Esophagus muscularis mucosa (tissue), 4 donors: ENCODE measurements around the gene HSPA1B. TPM values are rescaled to one million over a fixed set of nuclear protein-coding genes. Genes with fewer than 3 reads are reported as not detected.
"Not testable (repeated sequence)": the region's sequence is repeated elsewhere in the genome, so short reads cannot be mapped to it uniquely, and the experiment has no call there.

ENCODE experiments used
- DNase-seq: peaks from one replicate; pipeline ENCODE4 v3.0.0-alpha.2; 2017; ENCODE audit errors: extremely low spot score
- H3K27ac ChIP-seq, 4 donors: fragments of 200-600 bp; sonication (generic); replicated peaks in 1 of 4; 1 replicate in 3 of 4; 2 replicates in 1 of 4; pipeline ENCODE4 v1.5.1; 2016 to 2019; ENCODE audit warnings: mild to moderate bottlenecking in 1 of 4
- H3K27me3 ChIP-seq, 4 donors: fragments of 200-600 bp; sonication (generic); one replicate each; pipeline versions ENCODE4 v1.5.1 to v1.6.0; 2016 to 2019
- H3K36me3 ChIP-seq, 4 donors: fragments of 200-600 bp; sonication (generic); one replicate each; pipeline ENCODE4 v1.5.1; 2016 to 2019
- H3K4me1 ChIP-seq, 4 donors: fragments of 200-600 bp; sonication (generic); one replicate each; pipeline ENCODE4 v1.5.1; 2016 to 2019
- H3K4me3 ChIP-seq, 4 donors: fragments of 200-600 bp; sonication (generic); 1 replicate in 2 of 4; 2 replicates in 2 of 4; pipeline ENCODE4 v1.5.1; 2016 to 2019; ENCODE audit warnings: mild to moderate bottlenecking in 4 of 4, moderate library complexity in 1 of 4
- H3K9me3 ChIP-seq, 4 donors: fragments of 200-600 bp; sonication (generic); 1 replicate in 3 of 4; 2 replicates in 1 of 4; pipeline ENCODE4 v1.5.1; 2016 to 2019
- CTCF ChIP-seq, 3 experiments: fragments of 200-600 bp in 2 of 3; fragments of 450-650 bp in 1 of 3; sonication (generic) in 2 of 3; IDR thresholded peaks; one replicate each; pipeline ENCODE4 v1.5.1; 2017 to 2019; ENCODE audit warnings: antibody characterized with exemption in 3 of 3, mild to moderate bottlenecking in 2 of 3, moderate library complexity in 1 of 3
- EP300 ChIP-seq: sonication (generic); formaldehyde crosslinking; IDR thresholded peaks from one replicate; pipeline ENCODE4 v1.6.1; 2017; ENCODE audit warnings: antibody characterized with exemption
- POLR2A ChIP-seq: fragments of 450-650 bp; IDR thresholded peaks from one replicate; pipeline ENCODE4 v1.6.1; 2017; ENCODE audit warnings: antibody characterized with exemption, moderate library complexity, mild to moderate bottlenecking, low read depth
- POLR2AphosphoS5 ChIP-seq, 2 donors: sonication (generic); formaldehyde crosslinking; IDR thresholded peaks; one replicate each; pipeline ENCODE4 v1.6.1; 2017; ENCODE audit warnings: antibody characterized with exemption in 2 of 2
- WGBS: methylation state at CpG from one replicate; pipeline ENCODE4 v1.1.5; 2018; 5-methylcytosine and 5-hydroxymethylcytosine counted together
- intact Hi-C: fragments of 100-400 bp; cut with DNase I; formaldehyde crosslinking; loops from one replicate; pipeline ENCODE4 v1.15.1; 2023
- total RNA-seq, 4 donors: library from RNA; depleted of rRNA; stranded (reverse); fragments of >200 nt; gene quantifications; one replicate each; pipeline versions ENCODE4 v1.1.0 to v1.2.1, GENCODE V29; 2016

The HSPA1B gene
- total RNA-seq, 4 donors from 2014 or later: 120 to 315 (median 274) TPM

GRCh38 chr6:31815025-31815838 is 12.3 kb upstream of the HSPA1B start, which contains the start of the genes HSPA1A and HSPA1L:
Gene HSPA1A (plus strand): TSS chr6:31815543. CDS start chr6:31815757, 214 bp downstream.
Gene HSPA1L (minus strand): TSS chr6:31815283. CDS start chr6:31811972, 3,311 bp downstream.
- peak within 1 kb of the TSS; percentile 57 to 66 (median 61) for H3K4me3 ChIP-seq
- TF ChIP-seq EP300 (no peak), POLR2AphosphoS5 (IDR thresholded peaks at IDR 0.05) (peak; percentile 100), CTCF (IDR thresholded peaks at IDR 0.05) (no peak), POLR2A (peak; percentile 99)
- H3K27me3 ChIP-seq: no peaks in the 10 kb centered on the region
- whole genome bisulfite sequencing: under 1% methylated on average over 35 of the region's 56 CpGs
- H3K27ac ChIP-seq: peak within 1 kb of the TSS; percentile 94 to 100 (median 97)
- peaks cover 25 to 45% (median 44%) of the 10 kb centered on the region in 4 donors for H3K4me1 ChIP-seq
- DNase-seq: peak; percentile 99
- peaks cover 0 to 6% (median 0%) of the 10 kb centered on the region in 4 donors for H3K36me3 ChIP-seq
- no peaks in the 10 kb centered on the region for H3K9me3 ChIP-seq
- intact Hi-C loops: no loop called here

GRCh38 chr6:31817133-31817928 is 10.2 kb upstream of the HSPA1B start:
- H3K36me3 ChIP-seq, H3K27me3 ChIP-seq, intact Hi-C loops, H3K9me3 ChIP-seq, DNase-seq: not testable (repeated sequence)
- TF ChIP-seq CTCF (IDR thresholded peaks at IDR 0.05): peak in 2 of 3 experiments; percentile 10 to 13
- Histone ChIP-seq H3K27ac (peak overlapping the region; percentile 92 to 97 (median 96)), H3K4me3 (peak overlapping the region; percentile 52 to 63 (median 58)), H3K4me1 (peaks cover 38 to 61% (median 59%) of the 10 kb centered on the region in 4 donors)
- WGBS: 50% methylated on average over 6 of the region's 37 CpGs

- H3K36me3 ChIP-seq, intact Hi-C loops, H3K9me3 ChIP-seq, DNase-seq, H3K27me3 ChIP-seq: not testable (repeated sequence)
- TF ChIP-seq POLR2AphosphoS5 (IDR thresholded peaks at IDR 0.05): peak in 1 of 2 donors; percentile 49
- Histone ChIP-seq H3K4me3 (peak overlapping the region; percentile 52 to 63 (median 58)), H3K4me1 (peaks cover 45 to 66% (median 64%) of the 10 kb centered on the region in 4 donors), H3K27ac (peak overlapping the region; percentile 92 to 97 (median 96))
- WGBS: 66% methylated on average over 8 of the region's 8 CpGs
Observed at GRCh38 chr6:31817929-31818511, 9.5 kb upstream of the HSPA1B start.

GRCh38 chr6:31819871-31820299 is 7.7 kb upstream of the HSPA1B start:
- H3K4me3 ChIP-seq: peak overlapping the region; percentile 52 to 63 (median 58)
- intact Hi-C loops: no loop called here
- no peak for DNase-seq
- no peaks in the 10 kb centered on the region for H3K36me3 ChIP-seq
- H3K9me3 ChIP-seq: no peaks in the 10 kb centered on the region
- H3K27me3 ChIP-seq: no peaks in the 10 kb centered on the region
- H3K4me1 ChIP-seq: peaks cover 50 to 71% (median 69%) of the 10 kb centered on the region in 4 donors
- peak overlapping the region; percentile 92 to 97 (median 96) for H3K27ac ChIP-seq
- no peak for TF ChIP-seq POLR2AphosphoS5 (IDR thresholded peaks at IDR 0.05)
- no peak for TF ChIP-seq POLR2A

- H3K36me3 ChIP-seq, intact Hi-C loops, H3K9me3 ChIP-seq, H3K4me3 ChIP-seq, DNase-seq, H3K27me3 ChIP-seq: not testable (repeated sequence)
- Histone ChIP-seq H3K27ac (peak overlapping the region; percentile 92 to 97 (median 96)), H3K4me1 (peaks cover 50 to 76% (median 74%) of the 10 kb centered on the region in 4 donors)
- 87% methylated on average over 10 of the region's 10 CpGs for WGBS
Observed at GRCh38 chr6:31820399-31820798, 7.1 kb upstream of the HSPA1B start.
